Heart left ventricle (tissue), 16 donors: ENCODE measurements around the gene MRAP. TPM values are rescaled to one million over a fixed set of nuclear protein-coding genes. Genes with fewer than 3 reads are reported as not detected.

Source experiments
- ATAC-seq, 4 donors: fragments of 200-7000 bp; cut with Tn5 transposase; one replicate each; pipeline ENCODE4 v1.9.1; 2020 to 2022; ENCODE audit warnings: moderate library complexity in 4 of 4, mild to moderate bottlenecking in 3 of 4, moderate number of reproducible peaks in 1 of 4
- DNase-seq, 5 donors: peaks; one replicate each; pipeline ENCODE4 v3.0.0-alpha.2; 2020
- H3K27ac ChIP-seq, 12 donors: fragments of 200-600 bp; sonication (generic) in 4 of 12; one replicate each; pipeline versions ENCODE4 v1.5.0 to v1.8.0; 2016 to 2022; ENCODE audit warnings: mild to moderate bottlenecking in 2 of 12
- H3K27me3 ChIP-seq, 9 donors: fragments of 200-600 bp; sonication (generic) in 2 of 9; one replicate each; pipeline versions ENCODE4 v1.5.1 to v1.8.0; 2016 to 2022; ENCODE audit warnings: mild to moderate bottlenecking in 3 of 9
- H3K36me3 ChIP-seq, 9 donors: fragments of 200-600 bp; sonication (generic) in 2 of 9; one replicate each; pipeline versions ENCODE4 v1.5.0 to v1.8.0; 2018 to 2022; ENCODE audit warnings: mild to moderate bottlenecking in 2 of 9
- H3K4me1 ChIP-seq, 12 donors: fragments of 200-600 bp; sonication (generic) in 4 of 12; one replicate each; pipeline versions ENCODE4 v1.5.0 to v1.8.0; 2016 to 2022; ENCODE audit warnings: mild to moderate bottlenecking in 3 of 12
- H3K4me3 ChIP-seq, 12 donors: fragments of 200-600 bp; sonication (generic) in 4 of 12; one replicate each; pipeline versions ENCODE4 v1.5.0 to v1.8.0; 2017 to 2022; ENCODE audit warnings: mild to moderate bottlenecking in 9 of 12, moderate library complexity in 4 of 12
- H3K9me3 ChIP-seq, 12 donors: fragments of 200-600 bp; sonication (generic) in 4 of 12; one replicate each; pipeline versions ENCODE4 v1.5.0 to v1.8.0; 2016 to 2022; ENCODE audit warnings: mild to moderate bottlenecking in 1 of 12
- POLR2A ChIP-seq, 2 donors: fragments of 450-650 bp; IDR thresholded peaks; one replicate each; pipeline ENCODE4 v1.6.1; 2017; ENCODE audit warnings: antibody characterized with exemption in 2 of 2, mild to moderate bottlenecking in 2 of 2, moderate library complexity in 2 of 2
- WGBS, 4 donors: extraction: QIAGEN DNeasy Blood & Tissue Kit in 2 of 4; methylation state at CpG; one replicate each; pipeline versions ENCODE4 v1.1.5 to v1.1.7; 2013 to 2018; 5-methylcytosine and 5-hydroxymethylcytosine counted together
- intact Hi-C, 10 donors: fragments of 100-400 bp; cut with DNase I; formaldehyde crosslinking; loops; one replicate each; pipeline versions ENCODE4 v1.11.1 to v1.14.2; 2022
- polyA plus RNA-seq, 2 donors: library from polyadenylated mRNA; stranded (reverse); fragments of 200-250 nt; gene quantifications; one replicate each; pipeline ENCODE4 v1.2.3, GENCODE V29; 2013
- total RNA-seq, 9 donors: library from RNA; depleted of rRNA in 2 of 9; stranded (reverse); fragments of >200 nt in 2 of 9; fragmentation: NEBNext Ultra II Directional in 3 of 9; extraction: Animal tissue kit (Norgen Biotek cat#: 25700) in 3 of 9; gene quantifications; one replicate each; pipeline versions ENCODE4 v1.1.0 to v1.2.4, GENCODE V29; 2016 to 2023
- TF ChIP-seq, protein P1 (sequence below), 12 donors: fragments of 200-600 bp; sonication (generic) in 4 of 12; IDR thresholded peaks; one replicate each; pipeline versions ENCODE4 v1.5.0 to v1.8.0; 2018 to 2022; ENCODE audit warnings: antibody characterized with exemption in 12 of 12, mild to moderate bottlenecking in 5 of 12
- donor health status: ischemic (EF 13 %, LVEDD 7.1; RV severe dilation, severe dysfunction).
- donor health status: healthy with polysubstance abuse.
- donor health status: DM: no; HTN: yes; CAD: no.
- donor health status: DM: no; HTN: no; CAD: no.
- donor health status: ischemic (EF 25% LVEDD 6.9; RV normal size, moderate dysfunction).
- donor health status: ischemic (EF 25% LVEDD 5.7; RV mildly dilated, moderate dysfunction).
- donor health status: healthy.
- donor health status: DM: yes; HTN: yes; CAD: no.
- donor health status: ischemic (EF 35%, LVEDD 5.7; RV mildly dilated, moderate dysfunction).
- donor health status: nonischemic (EF 11% LVEDD 7.7; RV severe dilation, severe dysfunction).
- donor health status: DM: yes; HTN: yes; CAD: no.
- donor health status: PGD.
- donor health status: ischemic (EF 29% LVEDD 5.4; RV normal size, mild dysfunction).
- donor health status: nonischemic (EF 23%, LVEDD 6.1; RV moderate dilation, normal function).

The MRAP gene
- total and polyA plus RNA-seq, 11 donors = 0.57 to 6.5 (median 1.5) TPM; not detected in 5

DNA sequence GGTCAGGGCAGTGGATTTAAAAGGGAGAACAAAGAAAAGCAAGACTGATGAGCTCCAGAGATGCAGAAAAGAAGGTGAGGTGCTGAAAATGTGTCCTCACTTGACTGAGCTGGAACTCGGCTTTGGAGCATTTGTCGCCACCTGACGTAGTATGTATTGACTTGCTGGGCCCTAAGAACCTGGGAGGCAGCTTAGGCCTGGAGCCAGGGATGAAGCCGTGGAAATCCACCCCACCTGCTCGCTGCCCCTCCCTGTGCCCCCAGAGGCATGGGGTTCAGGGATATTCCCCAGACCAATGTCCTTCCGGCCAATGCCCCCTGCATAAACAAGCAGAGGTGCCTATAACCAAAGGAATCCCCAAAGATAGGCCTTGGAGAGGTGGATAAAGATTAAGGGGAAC, 14.3 kb downstream of the MRAP start:
- ATAC-seq = no peak
- Histone ChIP-seq H3K27me3 (no peaks in the 10 kb centered on the region), H3K36me3 (peaks cover 3 to 74% (median 53%) of the 10 kb centered on the region in 9 donors), H3K27ac (peak overlapping the region in 1 of 12 donors; percentile 50), H3K4me3 (no peak overlapping the region), H3K9me3 (no peaks in the 10 kb centered on the region), H3K4me1 (peaks cover 0 to 24% (median 0%) of the 10 kb centered on the region in 12 donors)
- intact Hi-C loops = no loop called here
- peak in 1 of 5 donors; percentile 4 for DNase-seq
- WGBS, 4 donors = 80 to 95% (median 87%) methylated on average over 6 of the region's 6 CpGs
- TF ChIP-seq, protein P1, sequence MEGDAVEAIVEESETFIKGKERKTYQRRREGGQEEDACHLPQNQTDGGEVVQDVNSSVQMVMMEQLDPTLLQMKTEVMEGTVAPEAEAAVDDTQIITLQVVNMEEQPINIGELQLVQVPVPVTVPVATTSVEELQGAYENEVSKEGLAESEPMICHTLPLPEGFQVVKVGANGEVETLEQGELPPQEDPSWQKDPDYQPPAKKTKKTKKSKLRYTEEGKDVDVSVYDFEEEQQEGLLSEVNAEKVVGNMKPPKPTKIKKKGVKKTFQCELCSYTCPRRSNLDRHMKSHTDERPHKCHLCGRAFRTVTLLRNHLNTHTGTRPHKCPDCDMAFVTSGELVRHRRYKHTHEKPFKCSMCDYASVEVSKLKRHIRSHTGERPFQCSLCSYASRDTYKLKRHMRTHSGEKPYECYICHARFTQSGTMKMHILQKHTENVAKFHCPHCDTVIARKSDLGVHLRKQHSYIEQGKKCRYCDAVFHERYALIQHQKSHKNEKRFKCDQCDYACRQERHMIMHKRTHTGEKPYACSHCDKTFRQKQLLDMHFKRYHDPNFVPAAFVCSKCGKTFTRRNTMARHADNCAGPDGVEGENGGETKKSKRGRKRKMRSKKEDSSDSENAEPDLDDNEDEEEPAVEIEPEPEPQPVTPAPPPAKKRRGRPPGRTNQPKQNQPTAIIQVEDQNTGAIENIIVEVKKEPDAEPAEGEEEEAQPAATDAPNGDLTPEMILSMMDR (IDR thresholded peaks at IDR 0.05) = no peak
- TF ChIP-seq POLR2A (IDR thresholded peaks at IDR 0.05) = no peak

DNA sequence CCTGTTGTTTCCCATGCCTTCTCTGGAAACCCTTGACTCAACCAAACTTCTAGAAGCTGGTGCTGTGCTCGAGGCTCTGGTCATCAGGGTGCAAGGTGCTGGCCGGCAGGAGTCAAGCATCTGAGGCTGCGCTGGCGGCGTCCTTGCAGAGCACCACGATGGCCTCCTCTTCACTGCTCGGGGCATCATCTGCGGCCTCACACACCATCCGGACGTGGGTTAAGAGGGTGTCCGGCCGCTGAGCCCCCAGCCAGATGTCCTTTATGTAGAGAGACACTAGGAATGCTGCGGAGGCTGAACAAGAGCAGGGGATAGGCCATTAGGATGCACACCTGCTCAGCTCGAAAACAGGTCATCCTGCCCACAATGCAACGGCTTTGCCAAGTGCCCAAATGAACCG, 16.2 kb downstream of the MRAP start:
- H3K4me3 ChIP-seq = no peak overlapping the region
- intact Hi-C loops = no loop called here
- no peak for ATAC-seq

DNA sequence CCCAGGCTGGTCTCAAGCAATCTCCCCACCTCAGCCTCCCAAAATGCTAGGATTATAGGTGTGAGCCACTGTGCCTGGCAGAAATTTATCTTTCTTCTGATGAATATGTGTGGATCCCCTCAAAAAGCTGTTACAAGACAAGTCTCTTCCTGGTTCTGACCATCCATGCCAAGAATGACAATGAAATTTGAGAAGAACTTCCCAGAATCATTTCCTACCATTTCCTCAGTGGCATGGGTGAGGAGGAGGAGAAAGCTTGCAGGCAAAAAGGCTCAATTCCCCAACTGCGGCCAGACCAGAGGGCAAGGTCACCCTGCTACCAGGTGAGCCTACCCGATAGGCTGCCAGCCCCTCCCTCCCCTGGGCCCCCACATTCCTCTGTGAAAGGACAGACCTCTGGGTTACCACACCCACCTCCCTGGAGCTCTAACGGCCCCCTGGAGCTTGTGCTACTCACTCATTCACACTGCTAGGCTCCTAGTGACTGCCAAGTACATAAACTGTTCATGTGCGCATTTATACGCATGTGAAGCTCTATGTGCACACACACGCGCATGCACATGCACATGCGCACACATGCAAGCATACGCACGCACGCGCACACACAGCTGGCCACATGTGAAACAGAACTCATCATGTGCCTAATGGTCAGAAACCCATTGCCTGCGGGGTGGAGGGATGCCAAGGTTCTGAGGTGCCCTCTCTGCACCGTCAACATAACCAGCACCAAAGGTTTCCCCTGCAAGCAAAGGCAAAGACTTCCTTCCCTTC, 17.0 kb downstream of the MRAP start:
- intact Hi-C loops = no loop called here
- ATAC-seq (no peak), DNase-seq (no peak)

More for the DNA sequence above, 16.2 kb downstream of the MRAP start:
- no peak overlapping the region for H3K27ac ChIP-seq
- H3K9me3 ChIP-seq = no peaks in the 10 kb centered on the region
- WGBS, 4 donors = 91 to 96% (median 94%) methylated on average over 13 to 16 of the region's 16 CpGs
- TF ChIP-seq, protein P1 (IDR thresholded peaks at IDR 0.05) = no peak
- no peak for TF ChIP-seq POLR2A (IDR thresholded peaks at IDR 0.05)
- peaks cover 3 to 86% (median 69%) of the 10 kb centered on the region in 9 donors for H3K36me3 ChIP-seq
- H3K27me3 ChIP-seq = no peaks in the 10 kb centered on the region
- peaks cover 0 to 26% (median 0%) of the 10 kb centered on the region in 12 donors for H3K4me1 ChIP-seq
- DNase-seq = no peak

More for the DNA sequence above, 17.0 kb downstream of the MRAP start:
- H3K27ac ChIP-seq = no peak overlapping the region
- peaks cover 3 to 94% (median 74%) of the 10 kb centered on the region in 9 donors for H3K36me3 ChIP-seq
- TF ChIP-seq, protein P1 (IDR thresholded peaks at IDR 0.05) = no peak
- TF ChIP-seq POLR2A (IDR thresholded peaks at IDR 0.05) = no peak
- no peaks in the 10 kb centered on the region for H3K27me3 ChIP-seq
- WGBS, 4 donors = 87 to 89% (median 88%) methylated on average over 14 of the region's 14 CpGs
- no peak overlapping the region for H3K4me3 ChIP-seq
- no peaks in the 10 kb centered on the region for H3K9me3 ChIP-seq
- H3K4me1 ChIP-seq = peaks cover 0 to 26% (median 0%) of the 10 kb centered on the region in 12 donors
